HL-60/S4 treated with phorbol 12-myristate 13-acetate at 8.2 ng/mL for 4 days and 3 days (cell line): ENCODE measurements around the gene LYPD3.

ENCODE experiments used
- in situ Hi-C: fragments of 300-500 bp; cut with MboI; formaldehyde crosslinking; loops from 2 replicates; pipeline ENCODE4 v1.15.0; 2022; ENCODE audit warnings: low sequenced_read_pairs

LYPD3 gene

GRCh38 chr19:43486412-43486811 lies 21.0 kb upstream of the LYPD3 start:
- in situ Hi-C loops, result no loop called here

GRCh38 chr19:43485951-43486350 lies 20.5 kb upstream of the LYPD3 start:
- in situ Hi-C loops, result no loop called here

GRCh38 chr19:43483281-43483680 lies 17.9 kb upstream of the LYPD3 start:
- in situ Hi-C loops, result no loop called here

GRCh38 chr19:43482193-43482592 lies 16.8 kb upstream of the LYPD3 start:
- in situ Hi-C loops, result no loop called here

GRCh38 chr19:43481701-43482100 lies 16.3 kb upstream of the LYPD3 start:
- in situ Hi-C loops, result no loop called here

GRCh38 chr19:43480574-43480973 lies 15.2 kb upstream of the LYPD3 start:
- in situ Hi-C loops, result no loop called here

GRCh38 chr19:43479961-43480561 lies 14.7 kb upstream of the LYPD3 start:
- in situ Hi-C loops, result no loop called here

- in situ Hi-C loops, result no loop called here
Observed at GRCh38 chr19:43479226-43479625, 13.8 kb upstream of the LYPD3 start.

GRCh38 chr19:43478323-43478722 lies 12.9 kb upstream of the LYPD3 start:
- in situ Hi-C loops, result no loop called here

GRCh38 chr19:43476606-43477005 lies 11.2 kb upstream of the LYPD3 start:
- in situ Hi-C loops, result no loop called here

- in situ Hi-C loops, result loop anchor here (25.0 kb wide), 1 partner anchor 312 kb away; the partner anchor contains the start of gene KCNN4
Observed at GRCh38 chr19:43474986-43475705, 9.7 kb upstream of the LYPD3 start.

GRCh38 chr19:43474487-43474886 lies 9.1 kb upstream of the LYPD3 start:
- in situ Hi-C loops, result loop anchor here (25.0 kb wide), 1 partner anchor 313 kb away; the partner anchor contains the start of gene KCNN4

- in situ Hi-C loops, result loop anchor here (25.0 kb wide), 1 partner anchor 316 kb away; the partner anchor contains the start of gene KCNN4
Observed at GRCh38 chr19:43471091-43471490, 5.7 kb upstream of the LYPD3 start.

GRCh38 chr19:43470288-43470687 lies 4.9 kb upstream of the LYPD3 start:
- in situ Hi-C loops, result loop anchor here (25.0 kb wide), 1 partner anchor 317 kb away; the partner anchor contains the start of gene KCNN4

- in situ Hi-C loops, result loop anchor here (25.0 kb wide), 1 partner anchor 318 kb away; the partner anchor contains the start of gene KCNN4
Observed at GRCh38 chr19:43469160-43469480, 3.7 kb upstream of the LYPD3 start.

- in situ Hi-C loops, result loop anchor here (25.0 kb wide), 1 partner anchor 319 kb away; the partner anchor contains the start of gene KCNN4
Observed at GRCh38 chr19:43468354-43469159, 3.1 kb upstream of the LYPD3 start.

GRCh38 chr19:43467730-43468129 lies 2.3 kb upstream of the LYPD3 start:
- in situ Hi-C loops, result loop anchor here (25.0 kb wide), 1 partner anchor 320 kb away; the partner anchor contains the start of gene KCNN4

- in situ Hi-C loops, result loop anchor here (25.0 kb wide), 1 partner anchor 320 kb away; the partner anchor contains the start of gene KCNN4
Observed at GRCh38 chr19:43467276-43467675, 1.9 kb upstream of the LYPD3 start.

- in situ Hi-C loops, result loop anchor here (25.0 kb wide), 1 partner anchor 321 kb away; the partner anchor contains the start of gene KCNN4
Observed at GRCh38 chr19:43466793-43467192, 1.4 kb upstream of the LYPD3 start.

- in situ Hi-C loops, result loop anchor here (25.0 kb wide), 1 partner anchor 323 kb away; the partner anchor contains the start of gene KCNN4
Observed at GRCh38 chr19:43464134-43464775, 1.2 kb downstream of the LYPD3 start.
